GM19467 (cell line): ENCODE measurements around the gene P2RY2.

Experiments used
- ATAC-seq: cut with Tn5 transposase; IDR thresholded peaks from one replicate; pipeline ENCODE4 v1.9.1; 2021; ENCODE audit warnings: mild to moderate bottlenecking, moderate library complexity; ENCODE audit not compliant: unreplicated experiment

Gene P2RY2

DNA sequence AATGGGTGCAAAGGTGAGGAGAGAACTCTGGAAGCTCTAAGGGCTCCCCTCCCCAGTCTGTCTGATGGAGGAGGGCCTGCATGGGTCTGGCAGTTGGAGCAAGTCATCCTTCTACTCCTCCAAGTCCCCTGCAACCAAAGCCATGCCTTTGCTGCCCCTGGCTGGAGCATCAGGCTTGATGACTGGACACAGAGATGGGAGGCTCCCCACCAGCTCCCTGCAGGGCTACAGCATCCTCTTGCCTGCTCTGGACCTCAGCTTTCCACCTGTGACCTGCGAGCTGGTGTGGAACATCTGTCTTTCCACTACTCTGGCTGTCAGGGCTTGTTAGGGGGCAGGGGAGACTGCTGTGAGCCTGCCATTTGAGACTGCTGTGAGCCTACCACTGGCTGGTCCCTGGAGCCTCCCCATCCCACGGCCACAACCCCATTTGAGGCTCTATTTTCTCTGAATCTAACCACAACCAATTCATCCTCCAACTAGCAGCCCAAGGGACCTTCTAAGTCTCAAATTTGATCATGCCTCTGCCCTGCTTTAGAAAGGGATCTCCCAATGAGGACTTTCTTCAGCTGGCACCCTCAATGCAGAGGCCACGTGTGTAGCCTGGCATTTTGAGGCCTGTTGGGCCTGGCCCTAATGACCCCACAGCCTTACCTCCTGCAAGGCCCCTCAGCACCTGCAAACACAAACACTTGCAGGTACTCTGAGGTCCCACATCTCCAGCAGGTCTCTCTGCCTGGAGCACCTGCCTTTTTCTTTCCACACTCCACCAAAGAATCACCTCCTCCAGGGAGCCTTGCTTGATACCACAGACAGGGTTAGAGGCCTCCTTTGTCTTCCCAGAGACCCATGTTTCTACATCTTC, 63.9 kb downstream of the P2RY2 start:
- no peak for ATAC-seq

GRCh38 chr11:73283276-73284000, 65.4 kb downstream of the P2RY2 start:
- no peak for ATAC-seq

- no peak for ATAC-seq
Observed at GRCh38 chr11:73284106-73284505, 66.0 kb downstream of the P2RY2 start.

DNA sequence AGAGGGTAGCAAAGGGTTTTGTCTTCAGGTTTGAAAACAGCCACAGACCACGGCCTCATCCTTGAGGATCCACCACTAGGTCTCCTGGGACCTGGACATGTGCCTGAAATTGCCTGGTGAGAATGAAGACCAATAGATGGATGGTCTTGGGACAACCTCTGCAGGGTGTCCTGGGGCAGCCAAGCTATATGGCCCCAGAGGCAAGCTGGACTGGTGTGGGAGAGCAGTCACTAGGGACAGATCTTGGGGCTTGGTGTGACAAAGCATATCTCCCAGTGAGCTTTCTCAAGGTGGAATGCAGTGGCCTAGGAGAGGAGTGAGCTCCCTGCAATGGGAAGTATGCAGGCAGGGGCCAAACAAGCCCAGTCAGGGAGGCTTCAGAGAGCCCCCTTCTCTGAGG, 67.6 kb downstream of the P2RY2 start:
- no peak for ATAC-seq
